HG03432 (cell line): ENCODE measurements around the gene MCCC2.
"Not testable (repeated sequence)": the region's sequence is repeated elsewhere in the genome, so short reads cannot be mapped to it uniquely, and the experiment has no call there.

Source experiments
- ATAC-seq: cut with Tn5 transposase; IDR thresholded peaks from one replicate; pipeline ENCODE4 v1.9.1; 2021; ENCODE audit warnings: mild to moderate bottlenecking, moderate library complexity; ENCODE audit not compliant: unreplicated experiment

The MCCC2 gene

GRCh38 chr5:71596169-71596568, 9.0 kb downstream of the MCCC2 start:
- ATAC-seq: no peak

GRCh38 chr5:71597001-71597400, 9.9 kb downstream of the MCCC2 start:
- ATAC-seq: no peak

DNA sequence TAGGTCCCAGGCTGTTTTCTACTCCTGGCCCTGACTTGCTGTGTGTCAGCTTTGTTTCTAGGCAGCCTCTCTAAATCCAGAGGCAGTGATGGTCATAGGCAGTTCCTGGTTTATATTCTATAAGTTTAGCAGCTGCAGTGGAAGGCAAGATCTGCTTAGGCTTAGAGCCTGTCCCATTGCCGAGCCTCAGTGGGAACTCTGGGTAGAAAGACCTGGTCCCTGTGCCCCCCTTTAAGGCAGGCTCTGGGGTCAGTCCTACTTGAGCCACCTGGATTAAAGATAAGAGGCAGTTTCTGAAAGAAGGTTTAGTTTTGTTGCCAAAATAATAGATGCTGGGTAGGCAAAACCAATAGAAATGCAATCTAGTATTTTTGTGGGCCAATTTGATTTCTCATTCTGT, 13.6 kb downstream of the MCCC2 start:
- ATAC-seq: no peak

DNA sequence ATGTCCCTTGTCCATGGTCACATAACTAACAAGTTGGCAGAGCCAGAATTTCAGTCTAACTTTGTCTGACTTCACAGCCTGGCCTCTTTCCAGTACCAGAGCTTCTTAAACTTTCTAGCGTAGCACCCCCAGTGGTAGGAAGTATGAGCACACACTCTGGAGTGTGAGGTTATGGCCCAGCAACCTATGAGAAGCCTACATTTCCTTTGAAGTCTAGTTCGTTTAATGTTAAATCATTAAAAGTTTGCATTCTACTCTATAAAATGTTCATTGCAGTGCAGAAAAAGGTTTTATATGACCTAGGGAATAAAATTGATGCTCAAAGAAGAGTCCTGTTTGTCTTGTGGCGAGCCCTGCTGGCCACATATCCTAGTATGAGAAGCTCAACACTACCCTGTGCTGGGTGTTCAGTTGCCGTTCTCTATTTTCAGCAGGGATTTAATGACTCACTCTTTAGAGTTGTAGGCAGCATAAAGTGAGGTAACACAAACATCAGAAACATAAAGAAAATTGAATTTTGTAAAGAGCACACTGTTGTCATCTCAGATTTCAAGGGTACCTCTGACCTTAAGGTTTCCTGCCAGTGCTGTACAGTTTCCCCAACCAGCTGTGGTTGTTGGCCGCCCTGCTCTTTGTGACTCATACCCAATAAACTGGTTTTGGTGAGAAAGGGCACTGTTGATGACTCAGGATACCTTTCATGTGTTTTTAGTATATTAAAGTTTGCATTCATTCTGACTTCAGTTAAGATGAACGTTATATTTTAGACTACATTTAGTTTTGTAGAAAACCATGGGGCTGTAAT, 14.3 kb downstream of the MCCC2 start:
- peak; percentile 90 for ATAC-seq

DNA sequence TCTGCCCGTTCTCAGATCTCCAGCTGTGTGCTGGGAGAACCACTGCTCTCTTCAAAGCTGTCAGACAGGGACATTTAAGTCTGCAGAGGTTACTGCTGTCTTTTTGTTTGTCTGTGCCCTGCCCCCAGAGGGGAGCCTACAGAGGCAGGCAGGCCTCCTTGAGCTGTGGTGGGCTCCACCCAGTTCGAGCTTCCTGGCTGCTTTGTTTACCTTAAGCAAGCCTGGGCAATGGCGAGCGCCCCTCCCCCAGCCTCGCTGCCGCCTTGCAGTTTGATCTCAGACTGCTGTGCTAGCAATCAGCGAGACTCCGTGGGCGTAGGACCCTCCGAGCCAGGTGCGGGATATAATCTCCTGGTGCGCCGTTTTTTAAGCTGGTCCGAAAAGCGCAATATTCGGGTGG, 22.8 kb downstream of the MCCC2 start:
- not testable (repeated sequence) for ATAC-seq

DNA sequence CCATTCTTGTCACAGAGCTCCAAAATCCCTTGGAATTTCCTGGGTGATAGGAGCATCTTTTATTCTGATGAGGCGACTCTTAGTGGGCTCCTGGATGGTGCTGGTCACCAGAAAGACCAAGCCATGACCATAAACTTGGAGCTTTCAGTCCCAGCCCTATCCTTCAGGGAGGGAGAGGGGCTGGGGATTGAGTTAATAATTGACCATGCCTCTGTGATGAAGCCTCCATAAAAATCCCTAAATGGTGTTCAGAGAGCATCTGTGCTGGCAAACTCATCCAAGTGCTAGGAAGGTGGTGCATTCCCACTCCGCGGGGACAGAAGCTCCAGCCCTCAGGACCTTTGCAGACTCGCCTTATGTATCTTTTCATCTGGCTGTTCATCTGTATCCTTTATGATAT, 28.7 kb downstream of the MCCC2 start:
- no peak for ATAC-seq

DNA sequence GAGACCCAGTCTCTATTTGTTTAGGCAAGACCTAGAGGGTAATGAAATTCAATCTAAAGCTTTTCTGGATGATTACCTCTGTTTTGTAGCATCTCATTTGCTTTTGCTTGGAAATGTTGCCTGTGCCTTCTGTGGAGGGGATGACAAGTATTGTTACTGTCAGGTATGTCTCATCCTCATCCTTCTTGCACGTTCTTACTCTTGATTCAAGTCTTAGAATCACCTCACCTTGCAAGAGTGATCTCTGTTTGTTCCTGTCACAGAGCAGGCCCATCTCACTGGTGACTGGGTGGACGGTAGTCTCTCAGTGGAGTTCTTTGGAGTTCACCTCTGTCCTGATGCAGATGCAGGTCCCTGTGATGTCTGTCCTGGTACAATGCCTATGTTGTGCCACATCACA, 33.5 kb downstream of the MCCC2 start:
- ATAC-seq: no peak

GRCh38 chr5:71621268-71621667, 34.1 kb downstream of the MCCC2 start:
- ATAC-seq: no peak

DNA sequence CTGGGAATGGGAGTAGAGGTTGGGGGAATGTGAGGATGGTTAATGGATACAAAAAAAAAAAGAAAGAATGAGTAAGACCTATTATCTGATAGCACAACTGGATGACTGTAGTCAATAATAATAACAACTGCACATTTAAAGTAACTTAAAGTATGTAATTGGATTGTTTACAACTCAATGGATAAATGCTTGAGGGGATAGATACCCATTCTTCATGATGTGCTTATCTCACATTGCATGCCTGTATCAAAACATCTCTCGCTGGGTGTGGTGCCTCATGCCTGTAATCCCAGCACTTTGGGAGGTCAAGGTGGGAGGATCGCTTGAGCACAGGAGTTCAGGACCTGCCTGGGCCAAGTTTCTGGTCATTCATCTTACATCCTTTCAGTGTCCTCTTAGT, 34.6 kb downstream of the MCCC2 start:
- ATAC-seq: no peak

GRCh38 chr5:71623221-71623794, 36.2 kb downstream of the MCCC2 start:
- ATAC-seq: no peak

GRCh38 chr5:71629950-71630349, 42.8 kb downstream of the MCCC2 start:
- ATAC-seq: no peak

DNA sequence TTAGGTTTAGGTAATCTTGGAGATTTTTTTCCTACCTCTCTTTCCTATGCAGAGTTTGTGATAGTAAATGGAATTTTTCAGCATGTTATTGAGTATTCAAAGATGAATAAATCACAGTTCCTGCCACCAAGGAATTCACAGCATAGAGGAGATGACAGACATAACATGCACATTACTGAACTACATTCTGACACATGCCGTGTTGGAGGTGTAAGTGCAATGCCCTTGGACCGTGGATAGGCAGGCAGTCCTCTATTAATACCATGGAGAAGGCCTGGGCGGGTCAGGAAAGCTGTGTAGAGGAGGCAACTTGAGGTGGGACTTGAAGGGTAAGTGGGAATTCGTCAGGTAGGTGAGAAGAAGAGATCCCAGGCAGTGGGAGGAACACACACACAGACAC, 43.9 kb downstream of the MCCC2 start:
- ATAC-seq: no peak

GRCh38 chr5:71632168-71632567, 45.0 kb downstream of the MCCC2 start:
- no peak for ATAC-seq

DNA sequence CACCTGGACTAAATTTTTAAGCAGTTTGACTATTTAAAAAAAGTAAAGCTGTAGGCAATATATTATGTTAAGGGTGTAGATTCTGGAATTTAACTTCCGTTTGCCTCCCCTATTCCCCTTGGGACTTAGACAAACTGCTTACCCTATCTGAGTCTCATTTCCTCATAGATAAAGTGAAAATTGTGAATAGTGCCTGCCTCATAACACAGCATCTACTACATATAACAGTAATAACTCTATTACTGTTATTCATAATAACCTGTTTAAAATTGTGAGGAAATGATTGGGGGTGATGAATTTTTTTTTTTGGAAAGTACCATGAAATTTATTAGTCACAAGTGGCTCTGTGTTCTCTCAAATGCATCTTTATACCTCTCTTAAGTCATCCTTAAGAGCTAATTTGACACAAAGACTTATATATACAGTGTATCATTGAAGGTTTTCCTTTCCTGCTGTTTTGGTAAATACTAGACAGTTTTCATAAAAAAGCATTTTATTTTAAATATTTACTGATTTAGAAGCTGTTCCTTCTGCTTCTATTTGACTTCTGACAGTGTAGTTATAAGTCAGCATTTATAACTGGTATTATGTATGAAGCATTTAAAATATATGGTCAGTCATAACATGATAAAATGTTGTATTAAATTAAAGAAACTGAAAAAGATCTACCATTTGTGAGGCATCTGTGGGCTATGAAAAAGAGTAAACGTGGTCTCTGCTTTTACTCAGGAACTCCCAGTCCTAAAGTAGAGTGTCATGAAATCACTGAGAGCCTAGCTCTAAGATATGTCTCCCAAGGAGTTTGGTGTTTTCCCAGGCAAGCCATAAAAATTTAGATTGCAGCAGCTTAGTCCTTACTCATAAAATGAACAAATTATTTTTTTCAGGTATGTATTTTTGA, 46.4 kb downstream of the MCCC2 start:
- peak; percentile 61 for ATAC-seq

DNA sequence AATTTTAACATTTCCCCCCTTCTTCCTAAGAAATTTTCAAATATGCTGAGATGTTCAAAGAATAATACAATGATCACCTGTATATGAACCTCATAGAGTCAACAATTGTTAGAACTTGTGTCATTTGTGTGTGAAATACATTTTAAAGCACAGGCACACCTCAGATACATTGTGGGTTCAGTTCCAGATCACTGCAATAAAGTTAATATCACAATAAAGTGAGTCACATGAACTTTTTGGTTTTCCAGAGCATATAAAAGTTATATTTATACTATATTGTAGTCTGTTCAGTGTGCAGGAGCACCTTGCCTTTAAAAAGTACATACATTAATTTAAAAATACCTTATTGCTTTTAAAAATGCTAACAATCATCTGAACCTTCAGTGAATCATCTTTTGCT, 50.0 kb downstream of the MCCC2 start:
- ATAC-seq: no peak

- no peak for ATAC-seq
These were observed 53.3 kb downstream of the MCCC2 start for GRCh38 chr5:71640408-71640807.

GRCh38 chr5:71645030-71645429, 57.9 kb downstream of the MCCC2 start:
- no peak for ATAC-seq

GRCh38 chr5:71650940-71651339, 63.8 kb downstream of the MCCC2 start:
- ATAC-seq: not testable (repeated sequence)

DNA sequence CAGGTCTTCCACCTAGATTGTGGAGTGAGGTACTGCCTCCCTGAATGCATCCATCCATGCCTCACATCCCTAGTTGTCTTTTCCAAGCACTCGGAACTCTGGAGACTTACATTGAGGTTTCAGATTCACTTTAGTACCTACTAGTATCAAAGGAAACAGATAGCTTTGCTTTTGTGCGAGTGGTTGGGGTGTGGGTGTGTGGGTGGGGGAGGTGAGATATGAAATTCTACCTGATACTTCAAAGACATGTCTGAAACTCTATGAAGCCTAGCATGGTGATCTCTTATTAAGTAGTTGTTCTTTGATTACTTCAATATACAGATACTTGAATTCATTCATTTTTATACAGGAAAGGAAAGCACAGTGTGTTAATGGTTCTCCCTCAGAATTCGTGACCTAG, 64.4 kb downstream of the MCCC2 start:
- no peak for ATAC-seq

- no peak for ATAC-seq
These were observed 65.2 kb downstream of the MCCC2 start for GRCh38 chr5:71652349-71652748.

GRCh38 chr5:71652803-71653543, 65.8 kb downstream of the MCCC2 start:
- ATAC-seq: no peak
